A549 (cell line): ENCODE measurements around the gene ATP8A2. TPM values are rescaled to one million over a fixed set of nuclear protein-coding genes. Genes with fewer than 3 reads are reported as not detected.

ENCODE experiments used
- ATAC-seq, 2 experiments: fragments of 200-7000 bp in 1 of 2; fragments of >200 bp in 1 of 2; cut with Nextera tagmentation in 1 of 2; cut with Tn5 transposase in 1 of 2; 3 replicates each; pipeline versions ENCODE4 v1.8.0 to v1.9.1; 2018 to 2020; ENCODE audit warnings: mild to moderate bottlenecking in 1 of 2, moderate library complexity in 1 of 2
- CTCF ChIA-PET: fragments of 300-600 bp; sonication (Branson Sonifier 250); formaldehyde crosslinking; extraction: SDS; loops from one replicate; lab custom pipeline; 2021; ENCODE audit warnings: antibody characterized with exemption, inconsistent platforms; lab: Yijun Ruan, JAX
- POLR2A ChIA-PET: fragments of 350-600 bp; formaldehyde crosslinking; extraction: SDS; loops from one replicate; lab custom pipeline; 2021; ENCODE audit warnings: antibody characterized with exemption, inconsistent platforms; lab: Yijun Ruan, JAX
- DNase-seq, 2 experiments: peaks; one replicate each; pipeline versions ENCODE4 v3.0.0 to v3.0.0-alpha.2; 2011 to 2016; ENCODE audit warnings: low read depth in 1 of 2, low spot score in 1 of 2
- FAIRE-seq: peaks from 2 replicates; lab custom pipeline; 2011; peaks lifted over from hg19 to GRCh38; lab: Jason Lieb, UNC
- H3K27ac ChIP-seq, 2 experiments: fragments of >200 bp; sonication (Bioruptor Twin); formaldehyde crosslinking; 3 replicates each; pipeline ENCODE4 v1.5.1; 2016 to 2017
- H3K4me1 ChIP-seq: fragments of >200 bp; sonication (Bioruptor Twin); formaldehyde crosslinking; 3 replicates; pipeline ENCODE4 v1.6.1; 2016
- H3K4me2 ChIP-seq: fragments of >200 bp; sonication (Bioruptor Twin); formaldehyde crosslinking; 3 replicates; pipeline ENCODE4 v1.6.1; 2016
- H3K4me3 ChIP-seq: fragments of >200 bp; sonication (Bioruptor Twin); formaldehyde crosslinking; 3 replicates; pipeline ENCODE4 v1.5.1; 2016
- H3K9me3 ChIP-seq: fragments of >200 bp; sonication (Bioruptor Twin); formaldehyde crosslinking; 3 replicates; pipeline ENCODE4 v1.6.1; 2016
- BHLHE40 ChIP-seq: IDR thresholded peaks from 2 replicates; pipeline ENCODE4 v1.6.1; 2012; ENCODE audit warnings: low read depth, low read length, inconsistent platforms
- CBX8 ChIP-seq: fragments of 200-600 bp; sonication (generic); IDR thresholded peaks from 2 replicates; pipeline ENCODE4 v1.6.1; 2016
- CHD2 ChIP-seq: fragments of 150-350 bp; IDR thresholded peaks from 2 replicates; pipeline ENCODE4 v1.6.1; 2014; ENCODE audit warnings: low read length; ENCODE audit not compliant: partially characterized antibody
- EHMT2 ChIP-seq: fragments of 200-600 bp; sonication (generic); IDR thresholded peaks from 2 replicates; pipeline ENCODE4 v1.6.1; 2016; ENCODE audit warnings: antibody characterized with exemption, low read depth, mild to moderate bottlenecking, moderate library complexity
- FOSB ChIP-seq: fragments of 250-450 bp; sonication (Bioruptor Pico); IDR thresholded peaks from 2 replicates; pipeline ENCODE4 v1.5.0; 2020; ENCODE audit warnings: mild to moderate bottlenecking, moderate library complexity
- GATA3 ChIP-seq: IDR thresholded peaks from 2 replicates; pipeline ENCODE4 v1.6.1; 2012; ENCODE audit warnings: borderline replicate concordance
- HEYL ChIP-seq: fragments of 250-450 bp; sonication (Bioruptor Pico); IDR thresholded peaks from 2 replicates; pipeline ENCODE4 v1.8.0; 2021; ENCODE audit warnings: mild to moderate bottlenecking, moderate library complexity
- HMGXB4 ChIP-seq: fragments of 250-450 bp; sonication (Bioruptor Pico); IDR thresholded peaks from 2 replicates; pipeline ENCODE4 v1.5.0; 2021; ENCODE audit warnings: mild to moderate bottlenecking, moderate library complexity, borderline replicate concordance
- HOXA7 ChIP-seq: fragments of 250-450 bp; sonication (Bioruptor Pico); IDR thresholded peaks from 2 replicates; pipeline ENCODE4 v1.5.0; 2020; ENCODE audit warnings: mild to moderate bottlenecking, moderate library complexity
- JUN ChIP-seq, 2 experiments: fragments of >200 bp; sonication (Bioruptor Twin); formaldehyde crosslinking; IDR thresholded peaks; 2 replicates in 1 of 2; 3 replicates in 1 of 2; pipeline ENCODE4 v1.6.1; 2016 to 2017
- KDM1A ChIP-seq: fragments of 200-600 bp; sonication (generic); IDR thresholded peaks from 2 replicates; pipeline ENCODE4 v1.6.1; 2016; ENCODE audit warnings: low read depth, mild to moderate bottlenecking
- MAFK ChIP-seq: fragments of 450-650 bp; IDR thresholded peaks from 2 replicates; pipeline ENCODE4 v1.6.1; 2014; ENCODE audit not compliant: partially characterized antibody
- MAX ChIP-seq: IDR thresholded peaks from 2 replicates; pipeline ENCODE4 v1.6.1; 2012
- MAZ ChIP-seq: fragments of 150-350 bp; IDR thresholded peaks from 2 replicates; pipeline ENCODE4 v1.6.1; 2014; ENCODE audit warnings: antibody characterized with exemption, low read depth, low read length, borderline replicate concordance
- NFE2L2 ChIP-seq: fragments of 150-350 bp; conservative IDR thresholded peaks from 2 replicates; pipeline ENCODE4 v1.6.1; 2014; ENCODE audit warnings: low read length
- NPAS2 ChIP-seq: fragments of 250-450 bp; sonication (Bioruptor Pico); IDR thresholded peaks from 2 replicates; pipeline ENCODE4 v1.8.0; 2022; ENCODE audit warnings: mild to moderate bottlenecking, moderate library complexity, borderline replicate concordance
- RAD21 ChIP-seq, 2 experiments: fragments of >200 bp in 1 of 2; sonication (Bioruptor Twin) in 1 of 2; formaldehyde crosslinking in 1 of 2; IDR thresholded peaks in 1 of 2; conservative IDR thresholded peaks in 1 of 2; 2 replicates in 1 of 2; 3 replicates in 1 of 2; pipeline ENCODE4 v1.6.1; 2012 to 2018; ENCODE audit warnings: inconsistent platforms in 1 of 2
- RARB ChIP-seq: fragments of 250-450 bp; sonication (Bioruptor Pico); IDR thresholded peaks from 2 replicates; pipeline ENCODE4 v1.8.0; 2021; ENCODE audit warnings: mild to moderate bottlenecking, moderate library complexity
- REST ChIP-seq: fragments of 200-600 bp; sonication (generic); IDR thresholded peaks from 2 replicates; pipeline ENCODE4 v1.6.1; 2016; ENCODE audit warnings: antibody characterized with exemption, mild to moderate bottlenecking, moderate library complexity
- RFX5 ChIP-seq: fragments of 450-650 bp; IDR thresholded peaks from 2 replicates; pipeline ENCODE4 v1.7.1; 2014; ENCODE audit warnings: antibody characterized with exemption, mild to moderate bottlenecking, moderate library complexity
- RNF2 ChIP-seq: fragments of 200-600 bp; sonication (generic); IDR thresholded peaks from 2 replicates; pipeline ENCODE4 v1.6.1; 2016; ENCODE audit warnings: low read depth, mild to moderate bottlenecking, antibody characterized with exemption, moderate library complexity, borderline replicate concordance
- TFCP2L1 ChIP-seq: fragments of 250-450 bp; sonication (Bioruptor Pico); IDR thresholded peaks from 2 replicates; pipeline ENCODE4 v1.5.0; 2021; ENCODE audit warnings: mild to moderate bottlenecking
- TP53 ChIP-seq: fragments of 250-450 bp; sonication (Bioruptor Pico); IDR thresholded peaks from 2 replicates; pipeline ENCODE4 v1.5.0; 2021; ENCODE audit warnings: mild to moderate bottlenecking, moderate library complexity
- USF2 ChIP-seq: fragments of 450-650 bp; IDR thresholded peaks from 2 replicates; pipeline ENCODE4 v1.6.1; 2014; ENCODE audit warnings: antibody characterized with exemption
- ZC3H11A ChIP-seq: fragments of 450-650 bp; IDR thresholded peaks from 2 replicates; pipeline ENCODE4 v1.6.1; 2014; ENCODE audit warnings: antibody characterized with exemption, mild to moderate bottlenecking
- ZFP36 ChIP-seq: fragments of 450-650 bp; IDR thresholded peaks from 2 replicates; pipeline ENCODE4 v1.6.1; 2014; ENCODE audit warnings: borderline replicate concordance; ENCODE audit not compliant: partially characterized antibody
- ZSCAN20 ChIP-seq: fragments of 250-450 bp; sonication (Bioruptor Pico); IDR thresholded peaks from 2 replicates; pipeline ENCODE4 v1.8.0; 2022; ENCODE audit warnings: mild to moderate bottlenecking, moderate library complexity
- WGBS: methylation state at CpG from one replicate; pipeline ENCODE4 v1.1.6; 2017; ENCODE audit errors: missing lambda C conversion rate; 5-methylcytosine and 5-hydroxymethylcytosine counted together
- polyA plus RNA-seq, 4 experiments: library from polyadenylated mRNA; depleted of rRNA in 3 of 4; stranded (reverse); fragments of >200 nt; fragmentation: RNase III in 1 of 4; extraction: RNeasy Plus Mini Kit Qiagen cat#74134 plus additional on column Dnase treatment in 1 of 4; gene quantifications; 2 replicates in 3 of 4; 3 replicates in 1 of 4; pipeline ENCODE4 v1.2.3, GENCODE V29; 2011 to 2017

The ATP8A2 gene
- polyA plus RNA-seq, 2 of the 4 experiments (the other 2 are of a cell fraction): 0.03 TPM; not detected in 1

- H3K27ac ChIP-seq: no peak overlapping the region
- ChIA-PET CTCF (interaction anchor here (0.9 kb wide), 1 partner anchor 11 kb away, joined by 3 read pairs; no protein-coding TSS in a partner anchor), POLR2A (no interaction called here)
- 25% methylated on average over 1 of the region's 1 CpG for WGBS
- no peak for DNase-seq
- no peak overlapping the region for H3K4me3 ChIP-seq
- FAIRE-seq: no peak
- TF ChIP-seq JUN (IDR thresholded peaks at IDR 0.05) (no peak), MAFK (no peak)
- no peaks in the 10 kb centered on the region for H3K9me3 ChIP-seq
- no peak for ATAC-seq
- no peaks in the 10 kb centered on the region for H3K4me1 ChIP-seq
- no peak overlapping the region for H3K4me2 ChIP-seq
Observed at GRCh38 chr13:25707726-25708125, 336.0 kb downstream of the ATP8A2 start.

- DNase-seq (no peak), ATAC-seq (no peak), FAIRE-seq (no peak)
- 0% methylated on average over 1 of the region's 1 CpG for WGBS
- Histone ChIP-seq H3K4me2 (no peak overlapping the region), H3K9me3 (no peaks in the 10 kb centered on the region), H3K4me1 (no peaks in the 10 kb centered on the region), H3K27ac (no peak overlapping the region), H3K4me3 (no peak overlapping the region)
- ChIA-PET POLR2A (no interaction called here), CTCF (interaction anchor here (0.9 kb wide), 1 partner anchor 12 kb away, joined by 3 read pairs; no protein-coding TSS in a partner anchor)
- TF ChIP-seq NFE2L2 (no peak), KDM1A (no peak), RFX5 (no peak), TP53 (CRISPR knock-in tag) (no peak), HEYL (CRISPR knock-in tag) (no peak), ZSCAN20 (no peak)
Observed at GRCh38 chr13:25708268-25708667, 336.5 kb downstream of the ATP8A2 start.

- ChIA-PET CTCF (no interaction called here), POLR2A (no interaction called here)
- Histone ChIP-seq H3K4me2 (no peak overlapping the region), H3K27ac (no peak overlapping the region), H3K9me3 (no peaks in the 10 kb centered on the region), H3K4me1 (no peaks in the 10 kb centered on the region), H3K4me3 (no peak overlapping the region)
- WGBS: 4% methylated on average over 2 of the region's 2 CpGs
- ATAC-seq: no peak
- DNase-seq: no peak
- no peak for FAIRE-seq
- TF ChIP-seq USF2: no peak
- TF ChIP-seq NPAS2 (CRISPR knock-in tag): no peak
- TF ChIP-seq ZFP36: no peak
- no peak for TF ChIP-seq FOSB (CRISPR knock-in tag)
- no peak for TF ChIP-seq TP53 (CRISPR knock-in tag)
- TF ChIP-seq, all 56 proteins: peak for 0
Observed at GRCh38 chr13:25709088-25709487, 337.3 kb downstream of the ATP8A2 start.

- FAIRE-seq (no peak), DNase-seq (no peak), ATAC-seq (no peak)
- H3K4me1 ChIP-seq: no peaks in the 10 kb centered on the region
- CTCF ChIA-PET: no interaction called here
- POLR2A ChIA-PET: no interaction called here
- H3K27ac ChIP-seq: no peak overlapping the region
- H3K9me3 ChIP-seq: no peaks in the 10 kb centered on the region
- WGBS: 0% methylated on average over 1 of the region's 1 CpG
- H3K4me2 ChIP-seq: no peak overlapping the region
- H3K4me3 ChIP-seq: no peak overlapping the region
- TF ChIP-seq HOXA7 (no peak), BHLHE40 (no peak), ZC3H11A (no peak), RARB (CRISPR knock-in tag) (no peak), RAD21 (conservative IDR thresholded peaks at IDR 0.05 in 1 of 2, IDR thresholded peaks at IDR 0.05 in 1 of 2) (no peak), MAFK (no peak), EHMT2 (no peak), MAX (no peak), ZSCAN20 (no peak), CHD2 (no peak), GATA3 (no peak), RNF2 (no peak), MAZ (no peak), CBX8 (no peak), TFCP2L1 (CRISPR knock-in tag) (no peak), NFE2L2 (no peak), HMGXB4 (CRISPR knock-in tag) (no peak), REST (no peak)
Observed at GRCh38 chr13:25715760-25716159, 344.0 kb downstream of the ATP8A2 start.
